ENCODE results near the gene HPSE.

Gene HPSE

GRCh38 chr4:83250687-83251446, 83.8 kb downstream of the HPSE start:
- DNase-seq (ENCODE audit: low read depth in 2 of 2), result peak; percentile 50 to 53

GRCh38 chr4:83248486-83248885, 86.2 kb downstream of the HPSE start:
- no peak for DNase-seq (ENCODE audit: low read depth in 2 of 2)

GRCh38 chr4:83247415-83248357, 87.0 kb downstream of the HPSE start:
- no peak for DNase-seq (ENCODE audit: low read depth in 2 of 2)
